Endothelial cell of umbilical vein (primary cell): ENCODE measurements around the gene KLF15. TPM values are rescaled to one million over a fixed set of nuclear protein-coding genes. Genes with fewer than 3 reads are reported as not detected.

Experiments
- BruUV-seq: library from RNA; stranded (reverse); fragments of 400-500 nt; replicated peaks from 2 replicates; lab custom pipeline; 2021; lab: Mats Ljungman, UMichigan
- CTCF ChIA-PET: fragments of 300-600, 350-600 bp; sonication (Branson Sonifier 250); formaldehyde crosslinking; loops from one replicate; lab custom pipeline; 2021; ENCODE audit warnings: antibody characterized with exemption, inconsistent platforms; lab: Charles Lee
- POLR2A ChIA-PET: fragments of 300-600, 350-600 bp; sonication (Branson Sonifier 250); formaldehyde crosslinking; loops from one replicate; lab custom pipeline; 2021; ENCODE audit warnings: antibody characterized with exemption, inconsistent platforms; lab: Charles Lee
- DNase-seq: peaks from one replicate; pipeline ENCODE4 v3.0.0-alpha.2; 2011; ENCODE audit warnings: low read depth, low spot score
- FAIRE-seq: peaks from 2 replicates; lab custom pipeline; 2011; peaks lifted over from hg19 to GRCh38; lab: Jason Lieb, UNC
- H2AFZ ChIP-seq: 2 replicates; pipeline ENCODE4 v1.6.0; 2012; ENCODE audit warnings: low read depth, low read length, control low read depth, inconsistent platforms
- H3K27ac ChIP-seq: 2 replicates; pipeline ENCODE4 v1.5.1; 2011; ENCODE audit warnings: low read depth, mild to moderate bottlenecking, control low read depth, low read length, moderate library complexity; ENCODE audit not compliant: insufficient read depth
- H3K27me3 ChIP-seq, 2 experiments: 2 replicates each; pipeline versions ENCODE4 v1.6.0 to v1.6.1; 2011; ENCODE audit warnings: low read length in 2 of 2, mixed read lengths in 1 of 2; ENCODE audit not compliant: control insufficient read depth in 2 of 2, insufficient read depth in 2 of 2
- H3K36me3 ChIP-seq, 2 experiments: 2 replicates in 1 of 2; 3 replicates in 1 of 2; pipeline ENCODE4 v1.5.1; 2011; ENCODE audit warnings: low read length in 2 of 2, mild to moderate bottlenecking in 1 of 2, moderate library complexity in 1 of 2; ENCODE audit not compliant: control insufficient read depth in 2 of 2, insufficient read depth in 2 of 2; ENCODE audit errors: extremely low read depth in 1 of 2
- H3K4me1 ChIP-seq: 3 replicates; pipeline ENCODE4 v1.5.1; 2011; ENCODE audit warnings: mild to moderate bottlenecking, low read length; ENCODE audit not compliant: control insufficient read depth, insufficient read depth; ENCODE audit errors: extremely low read depth
- H3K4me2 ChIP-seq: 2 replicates; pipeline ENCODE4 v1.6.1; 2011; ENCODE audit warnings: low read length, control low read depth, mixed read lengths; ENCODE audit not compliant: insufficient read depth
- H3K4me3 ChIP-seq, 3 experiments: fragments of 200-600 bp in 1 of 3; sonication (generic), shearing (Covaris generic) in 1 of 3; replicated peaks in 1 of 3; 2 replicates each; pipeline ENCODE4 v1.5.1; 2011 to 2016; ENCODE audit warnings: control low read depth in 3 of 3, low read length in 3 of 3, mild to moderate bottlenecking in 2 of 3, inconsistent platforms in 1 of 3, low read depth in 1 of 3, moderate library complexity in 1 of 3; ENCODE audit not compliant: insufficient read depth in 1 of 3
- H3K79me2 ChIP-seq: 2 replicates; pipeline ENCODE4 v1.6.0; 2012; ENCODE audit warnings: low read length, inconsistent platforms; ENCODE audit not compliant: control insufficient read depth, insufficient read depth
- H3K9ac ChIP-seq: replicated peaks from 2 replicates; pipeline ENCODE3; 2011; ENCODE audit warnings: low read length, control low read depth; ENCODE audit not compliant: insufficient read depth; ENCODE audit errors: extremely low read depth
- H3K9me1 ChIP-seq: replicated peaks from 3 replicates; pipeline ENCODE4 v1.6.0; 2011; ENCODE audit warnings: mild to moderate bottlenecking, low read length; ENCODE audit not compliant: control insufficient read depth, insufficient read depth; ENCODE audit errors: extremely low read depth
- H3K9me3 ChIP-seq: replicated peaks from 2 replicates; pipeline ENCODE4 v1.5.1; 2012; ENCODE audit warnings: low read length, inconsistent platforms; ENCODE audit not compliant: control insufficient read depth, insufficient read depth
- H4K20me1 ChIP-seq: replicated peaks from 2 replicates; pipeline ENCODE3; 2011; ENCODE audit warnings: mild to moderate bottlenecking, low read length; ENCODE audit not compliant: control insufficient read depth, insufficient read depth; ENCODE audit errors: extremely low read depth
- CTCF ChIP-seq, 2 donors: IDR thresholded peaks; 1 replicate in 1 of 2; 2 replicates in 1 of 2; pipeline ENCODE4 v1.5.1; 2011; ENCODE audit warnings: low read length in 2 of 2, mild to moderate bottlenecking in 2 of 2, moderate library complexity in 2 of 2, control low read depth in 1 of 2, inconsistent platforms in 1 of 2, low read depth in 1 of 2; ENCODE audit not compliant: insufficient read depth in 1 of 2; ENCODE audit errors: extremely low read depth in 1 of 2
- EZH2 ChIP-seq: IDR thresholded peaks from 2 replicates; pipeline ENCODE4 v1.6.1; 2012; ENCODE audit warnings: borderline replicate concordance, low read depth, mild to moderate bottlenecking, moderate library complexity, low read length, inconsistent platforms; ENCODE audit not compliant: severe bottlenecking
- FOS ChIP-seq: IDR thresholded peaks from 2 replicates; pipeline ENCODE4 v1.6.1; 2011; ENCODE audit warnings: mild to moderate bottlenecking, low read length, moderate library complexity, borderline replicate concordance; ENCODE audit not compliant: insufficient read depth
- GATA2 ChIP-seq: IDR thresholded peaks from 2 replicates; pipeline ENCODE4 v1.7.0; 2011; ENCODE audit warnings: low read depth, mild to moderate bottlenecking, moderate library complexity, mixed read lengths, low read length; ENCODE audit not compliant: insufficient read length, insufficient read depth
- JUN ChIP-seq: IDR thresholded peaks from 2 replicates; pipeline ENCODE4 v1.6.1; 2011; ENCODE audit warnings: borderline replicate concordance, low read depth; ENCODE audit not compliant: insufficient read length, insufficient read depth
- MYC ChIP-seq: IDR thresholded peaks from one replicate; pipeline ENCODE4 v1.6.1; 2011; ENCODE audit warnings: mild to moderate bottlenecking, low read depth, low read length
- POLR2A ChIP-seq: IDR thresholded peaks from 2 replicates; pipeline ENCODE4 v1.6.1; 2012; ENCODE audit warnings: low read depth, mild to moderate bottlenecking, control low read depth, low read length
- POLR2AphosphoS5 ChIP-seq: IDR thresholded peaks from 2 replicates; pipeline ENCODE4 v1.6.1; 2012; ENCODE audit warnings: low read depth, mild to moderate bottlenecking, control low read depth, low read length, moderate library complexity; ENCODE audit not compliant: insufficient read depth
- dilution Hi-C: fragments of 300-500 bp; cut with MboI; formaldehyde crosslinking; loops from one replicate; pipeline ENCODE4 v1.15.0; 2019; ENCODE audit warnings: low sequenced_read_pairs; ENCODE audit not compliant: extremely low pct_ligation_motif_present
- intact Hi-C: fragments of 100-400 bp; cut with micrococcal nuclease; formaldehyde crosslinking; loops from one replicate; pipeline ENCODE4 v1.10.0; 2022
- polyA plus RNA-seq, 4 experiments: library from polyadenylated mRNA; depleted of rRNA in 3 of 4; stranded (reverse) in 3 of 4; unstranded in 1 of 4; fragments of >200 nt; gene quantifications; 2 replicates each; pipeline versions ENCODE4 v1.2.1 to v1.2.3, GENCODE V29; 2011 to 2012; ENCODE audit warnings: missing spikeins in 1 of 4
- total RNA-seq: library from RNA; stranded (reverse); gene quantifications from 2 replicates; pipeline ENCODE4 v1.2.3, GENCODE V29; 2021
- TF ChIP-seq, protein P1 (sequence below): IDR thresholded peaks from 2 replicates; pipeline ENCODE4 v1.6.1; 2011; ENCODE audit not compliant: insufficient read depth, insufficient read length

The KLF15 gene
- total and polyA plus RNA-seq, 2 donors (not counting 3 experiments of a cell fraction or from before 2014, with no cell fraction given), result 2.2 to 3.0 TPM

GRCh38 chr3:126343649-126344035 is 13.6 kb downstream of the KLF15 start:
- Histone ChIP-seq H3K9ac (no peak overlapping the region), H3K9me1 (no peaks in the 10 kb centered on the region), H4K20me1 (no peaks in the 10 kb centered on the region), H3K4me2 (no peak overlapping the region), H3K27me3 (no peaks in the 10 kb centered on the region), H3K4me1 (no peaks in the 10 kb centered on the region), H3K27ac (no peak overlapping the region), H3K4me3 (no peak overlapping the region), H3K36me3 (no peaks in the 10 kb centered on the region), H3K79me2 (no peaks in the 10 kb centered on the region), H3K9me3 (no peaks in the 10 kb centered on the region), H2AFZ (no peak overlapping the region)
- dilution Hi-C loops (no loop called here), intact Hi-C loops (no loop called here)
- BruUV-seq, result no TSS peak
- ChIA-PET POLR2A (no interaction called here), CTCF (no interaction called here)
- TF ChIP-seq, protein P1, sequence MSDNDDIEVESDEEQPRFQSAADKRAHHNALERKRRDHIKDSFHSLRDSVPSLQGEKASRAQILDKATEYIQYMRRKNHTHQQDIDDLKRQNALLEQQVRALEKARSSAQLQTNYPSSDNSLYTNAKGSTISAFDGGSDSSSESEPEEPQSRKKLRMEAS, result no peak
- TF ChIP-seq GATA2 (no peak), EZH2 (no peak), MYC (no peak), POLR2AphosphoS5 (no peak), CTCF (IDR thresholded peaks at IDR 0.05; ENCODE audit: extremely low read depth in 1 of 2, insufficient read depth in 1 of 2, low read depth in 1 of 2, low read length in 2 of 2) (no peak), POLR2A (no peak), JUN (no peak), FOS (no peak)
- FAIRE-seq, result no peak
- no peak for DNase-seq
